WTC11 (cell line): ENCODE data around the gene CDKN2B. TPM values are rescaled to one million over a fixed set of nuclear protein-coding genes. Genes with fewer than 3 reads are reported as not detected.

Experiments used
- ATAC-seq: fragments of 200-7000 bp; cut with Tn5 transposase; 2 replicates; pipeline ENCODE4 v1.10.0; 2021; ENCODE audit warnings: mild to moderate bottlenecking, moderate library complexity
- CTCF ChIA-PET: fragments of 300-600 bp; sonication (Branson Sonifier 250); formaldehyde crosslinking; loops from one replicate; lab custom pipeline; 2021; ENCODE audit warnings: antibody characterized with exemption; lab: Charles Lee
- POLR2A ChIA-PET: fragments of 350-600 bp; sonication (Branson Sonifier 250); formaldehyde crosslinking; loops from one replicate; lab custom pipeline; 2021; ENCODE audit warnings: antibody characterized with exemption; lab: Charles Lee
- DNase-seq: peaks from one replicate; pipeline ENCODE4 v3.0.0; 2021; ENCODE audit warnings: low spot score
- H3K27ac Mint-ChIP-seq: 2 replicates; pipeline ENCODE4 v1.8.0; 2021; ENCODE audit warnings: mixed read lengths
- H3K27me3 Mint-ChIP-seq: 2 replicates; pipeline ENCODE4 v1.8.0; 2021; ENCODE audit warnings: low read depth, mild to moderate bottlenecking, moderate library complexity, mixed read lengths
- H3K36me3 Mint-ChIP-seq: 2 replicates; pipeline ENCODE4 v1.8.0; 2021; ENCODE audit warnings: mixed read lengths
- H3K4me1 Mint-ChIP-seq: 2 replicates; pipeline ENCODE4 v1.8.0; 2022; ENCODE audit warnings: mixed read lengths
- H3K4me3 Mint-ChIP-seq: 2 replicates; pipeline ENCODE4 v1.8.0; 2021; ENCODE audit warnings: mild to moderate bottlenecking, moderate library complexity, mixed read lengths
- H3K9me3 Mint-ChIP-seq: 2 replicates; pipeline ENCODE4 v1.8.0; 2021; ENCODE audit warnings: mixed read lengths
- ARID4B ChIP-seq: sonication (generic); formaldehyde crosslinking; IDR thresholded peaks from 2 replicates; pipeline ENCODE4 v1.8.0; 2023; ENCODE audit warnings: missing genetic modification reagents, mild to moderate bottlenecking, borderline replicate concordance
- ATF6 ChIP-seq: sonication (generic); formaldehyde crosslinking; IDR thresholded peaks from 2 replicates; pipeline ENCODE4 v1.8.1; 2023; ENCODE audit warnings: mild to moderate bottlenecking, missing genetic modification reagents
- CBFB ChIP-seq: sonication (generic); formaldehyde crosslinking; IDR thresholded peaks from 2 replicates; pipeline ENCODE4 v1.8.1; 2022; ENCODE audit warnings: mild to moderate bottlenecking, low read depth, missing genetic modification reagents
- CREB1 ChIP-seq: sonication (generic); formaldehyde crosslinking; IDR thresholded peaks from 2 replicates; pipeline ENCODE4 v1.8.0; 2023; ENCODE audit warnings: mild to moderate bottlenecking, missing genetic modification reagents
- CREM ChIP-seq: sonication (generic); formaldehyde crosslinking; IDR thresholded peaks from 2 replicates; pipeline ENCODE4 v1.8.1; 2022; ENCODE audit warnings: mild to moderate bottlenecking, missing genetic modification reagents, moderate library complexity
- CTCF ChIP-seq: fragments of 200-600 bp; IDR thresholded peaks from 2 replicates; pipeline ENCODE4 v1.8.0; 2022; ENCODE audit warnings: antibody characterized with exemption
- ELF4 ChIP-seq: sonication (generic); formaldehyde crosslinking; IDR thresholded peaks from 2 replicates; pipeline ENCODE4 v1.8.1; 2022; ENCODE audit warnings: low read depth, mild to moderate bottlenecking, moderate library complexity, missing genetic modification reagents
- EMX1 ChIP-seq: fragments of 250-450 bp; sonication (Bioruptor Pico); IDR thresholded peaks from 2 replicates; pipeline ENCODE4 v1.8.0; 2021; ENCODE audit warnings: mild to moderate bottlenecking
- ETV6 ChIP-seq: sonication (generic); formaldehyde crosslinking; IDR thresholded peaks from 2 replicates; pipeline ENCODE4 v1.8.1; 2022; ENCODE audit warnings: mild to moderate bottlenecking, missing genetic modification reagents
- FOXJ3 ChIP-seq: sonication (generic); formaldehyde crosslinking; IDR thresholded peaks from 2 replicates; pipeline ENCODE4 v1.9.0; 2021; ENCODE audit warnings: missing genetic modification reagents, mild to moderate bottlenecking, borderline replicate concordance
- GABPB1 ChIP-seq: sonication (generic); formaldehyde crosslinking; IDR thresholded peaks from 2 replicates; pipeline ENCODE4 v1.8.1; 2023; ENCODE audit warnings: mild to moderate bottlenecking, missing genetic modification reagents
- IRF1 ChIP-seq: sonication (generic); formaldehyde crosslinking; IDR thresholded peaks from 2 replicates; pipeline ENCODE4 v1.8.0; 2023; ENCODE audit warnings: missing genetic modification reagents
- KAT7 ChIP-seq: sonication (generic); formaldehyde crosslinking; IDR thresholded peaks from 2 replicates; pipeline ENCODE4 v1.8.1; 2023; ENCODE audit warnings: missing genetic modification reagents, mild to moderate bottlenecking, borderline replicate concordance
- MLX ChIP-seq: sonication (generic); formaldehyde crosslinking; IDR thresholded peaks from 2 replicates; pipeline ENCODE4 v1.8.1; 2023; ENCODE audit warnings: mild to moderate bottlenecking, missing genetic modification reagents, moderate library complexity
- NFATC4 ChIP-seq: fragments of 250-450 bp; sonication (Bioruptor Pico); IDR thresholded peaks from 2 replicates; pipeline ENCODE4 v1.9.0; 2021; ENCODE audit warnings: mild to moderate bottlenecking
- NR2C2 ChIP-seq: sonication (generic); formaldehyde crosslinking; IDR thresholded peaks from 2 replicates; pipeline ENCODE4 v1.8.0; 2022; ENCODE audit warnings: mild to moderate bottlenecking, missing genetic modification reagents
- RORB ChIP-seq: fragments of 250-450 bp; sonication (Bioruptor Pico); IDR thresholded peaks from 2 replicates; pipeline ENCODE4 v1.9.0; 2021; ENCODE audit warnings: mild to moderate bottlenecking
- SMAD3 ChIP-seq: sonication (generic); formaldehyde crosslinking; IDR thresholded peaks from 2 replicates; pipeline ENCODE4 v1.8.0; 2022; ENCODE audit warnings: missing genetic modification reagents, mild to moderate bottlenecking, borderline replicate concordance
- TEAD1 ChIP-seq: sonication (generic); formaldehyde crosslinking; IDR thresholded peaks from 2 replicates; pipeline ENCODE4 v1.8.0; 2022; ENCODE audit warnings: mild to moderate bottlenecking, missing genetic modification reagents
- USF2 ChIP-seq: sonication (generic); formaldehyde crosslinking; IDR thresholded peaks from 2 replicates; pipeline ENCODE4 v1.8.1; 2023; ENCODE audit warnings: mild to moderate bottlenecking, missing genetic modification reagents, moderate library complexity
- ZBTB21 ChIP-seq: sonication (generic); formaldehyde crosslinking; IDR thresholded peaks from 2 replicates; pipeline ENCODE4 v1.8.1; 2023; ENCODE audit warnings: mild to moderate bottlenecking, missing genetic modification reagents, borderline replicate concordance
- ZBTB43 ChIP-seq: sonication (generic); formaldehyde crosslinking; IDR thresholded peaks from 2 replicates; pipeline ENCODE4 v1.8.1; 2023; ENCODE audit warnings: mild to moderate bottlenecking, missing genetic modification reagents
- ZNF138 ChIP-seq: sonication (generic); formaldehyde crosslinking; conservative IDR thresholded peaks from 2 replicates; pipeline ENCODE4 v1.8.1; 2022; ENCODE audit warnings: mild to moderate bottlenecking, moderate library complexity, missing genetic modification reagents
- ZNF219 ChIP-seq: sonication (generic); formaldehyde crosslinking; IDR thresholded peaks from 2 replicates; pipeline ENCODE4 v1.8.0; 2023; ENCODE audit warnings: missing genetic modification reagents, mild to moderate bottlenecking, borderline replicate concordance
- ZNF396 ChIP-seq: fragments of 250-450 bp; sonication (Bioruptor Pico); IDR thresholded peaks from 2 replicates; pipeline ENCODE4 v1.8.0; 2021; ENCODE audit warnings: mild to moderate bottlenecking, moderate library complexity, borderline replicate concordance
- ZNF423 ChIP-seq: fragments of 250-450 bp; sonication (Bioruptor Pico); IDR thresholded peaks from 2 replicates; pipeline ENCODE4 v2.1.2; 2022; ENCODE audit warnings: mild to moderate bottlenecking, moderate library complexity
- ZNF671 ChIP-seq: fragments of 250-450 bp; sonication (Bioruptor Pico); IDR thresholded peaks from 2 replicates; pipeline ENCODE4 v1.8.0; 2021; ENCODE audit warnings: mild to moderate bottlenecking
- total RNA-seq: library from RNA; stranded (reverse); gene quantifications from 3 replicates; pipeline ENCODE4 v1.2.3, GENCODE V29; 2021

CDKN2B gene
- total RNA-seq, 1 experiment from 2014 or later = 0.13 TPM

- ATAC-seq (no peak), DNase-seq (no peak)
- TF ChIP-seq MLX (CRISPR knock-in tag) (no peak), ARID4B (CRISPR knock-in tag) (no peak), RORB (no peak), ATF6 (CRISPR knock-in tag) (no peak), ZNF423 (no peak), ELF4 (CRISPR knock-in tag) (no peak), FOXJ3 (no peak), NR2C2 (no peak), GABPB1 (CRISPR knock-in tag) (no peak), CBFB (no peak), KAT7 (no peak), ETV6 (CRISPR knock-in tag) (no peak), NFATC4 (CRISPR knock-in tag) (no peak), ZBTB43 (no peak), SMAD3 (CRISPR knock-in tag) (no peak), ZNF671 (CRISPR knock-in tag) (no peak), TEAD1 (CRISPR knock-in tag) (no peak), ZNF396 (CRISPR knock-in tag) (no peak), IRF1 (no peak)
- Mint-ChIP-seq H3K27me3 (peaks cover 98% of the 10 kb centered on the region), H3K4me1 (peaks cover 3% of the 10 kb centered on the region), H3K4me3 (no peak overlapping the region), H3K36me3 (no peaks in the 10 kb centered on the region), H3K27ac (no peak overlapping the region), H3K9me3 (no peaks in the 10 kb centered on the region)
- POLR2A ChIA-PET = no interaction called here
- CTCF ChIA-PET = interaction anchor here (1.4 to 1.5 kb wide), 2 partner anchors 15 to 24 kb away, joined by 3 to 5 read pairs; no protein-coding TSS in a partner anchor
Measured at GRCh38 chr9:21984101-21984500, 25.0 kb downstream of the CDKN2B start.

GRCh38 chr9:21983561-21983935 is 25.6 kb downstream of the CDKN2B start:
- H3K4me1 Mint-ChIP-seq = peaks cover 3% of the 10 kb centered on the region
- ChIA-PET POLR2A (no interaction called here), CTCF (interaction anchor here (1.4 to 1.5 kb wide), 2 partner anchors 14 to 25 kb away, joined by 3 to 5 read pairs; no protein-coding TSS in a partner anchor)
- ATAC-seq (no peak), DNase-seq (no peak)
- H3K9me3 Mint-ChIP-seq = no peaks in the 10 kb centered on the region
- H3K4me3 Mint-ChIP-seq = no peak overlapping the region
- no peak overlapping the region for H3K27ac Mint-ChIP-seq
- H3K27me3 Mint-ChIP-seq = peaks cover 98% of the 10 kb centered on the region
- H3K36me3 Mint-ChIP-seq = no peaks in the 10 kb centered on the region
- no peak for TF ChIP-seq CTCF
- TF ChIP-seq EMX1 = no peak
- TF ChIP-seq CREM (CRISPR knock-in tag) = no peak
- no peak for TF ChIP-seq ZBTB21 (CRISPR knock-in tag)
- no peak for TF ChIP-seq CREB1 (CRISPR knock-in tag)
- no peak for TF ChIP-seq ZNF219 (CRISPR knock-in tag)
- TF ChIP-seq USF2 (CRISPR knock-in tag) = no peak
- TF ChIP-seq SMAD3 (CRISPR knock-in tag) = no peak
- no peak for TF ChIP-seq ETV6 (CRISPR knock-in tag)
- TF ChIP-seq ZNF671 (CRISPR knock-in tag) = no peak
- TF ChIP-seq ZNF138 (CRISPR knock-in tag) = no peak
